Glomerular endothelial cell (primary cell): Measurements from ENCODE around the gene NBAS. TPM values are rescaled to one million over a fixed set of nuclear protein-coding genes. Genes with fewer than 3 reads are reported as not detected.
"Not testable (repeated sequence)": the region's sequence is repeated elsewhere in the genome, so short reads cannot be mapped to it uniquely, and the experiment has no call there.

ENCODE experiments used
- DNase-seq: peaks from one replicate; pipeline ENCODE4 v3.0.0-alpha.2; 2011; ENCODE audit warnings: low read depth, low spot score; ENCODE audit errors: extremely low read depth
- total RNA-seq: library from RNA; depleted of rRNA; stranded (reverse); fragments of >200 nt; gene quantifications from 2 replicates; pipeline ENCODE4 v1.2.3, GENCODE V29; 2015

The NBAS gene
- total RNA-seq, 1 donor from 2014 or later, result 57.7 TPM

DNA sequence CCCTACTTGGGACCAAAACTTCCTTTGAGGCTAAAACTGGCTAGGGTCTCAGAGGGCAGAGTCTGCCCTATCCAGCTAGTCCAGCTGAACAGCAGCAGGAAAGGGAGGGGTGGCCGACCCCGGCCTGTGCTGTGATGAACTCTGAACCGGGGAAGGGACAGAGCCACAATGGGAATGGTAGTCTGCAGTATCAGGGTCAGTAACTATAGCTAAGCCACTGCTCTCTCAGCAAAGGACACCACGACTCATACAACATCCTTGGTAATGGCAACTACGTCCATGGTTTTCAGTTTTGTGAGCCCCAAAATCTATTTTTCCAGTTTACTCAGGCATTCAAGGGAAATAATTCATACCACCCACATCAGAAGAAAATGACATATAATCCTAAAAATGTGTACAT is 75.2 kb downstream of the NBAS start:
- no peak for DNase-seq

DNA sequence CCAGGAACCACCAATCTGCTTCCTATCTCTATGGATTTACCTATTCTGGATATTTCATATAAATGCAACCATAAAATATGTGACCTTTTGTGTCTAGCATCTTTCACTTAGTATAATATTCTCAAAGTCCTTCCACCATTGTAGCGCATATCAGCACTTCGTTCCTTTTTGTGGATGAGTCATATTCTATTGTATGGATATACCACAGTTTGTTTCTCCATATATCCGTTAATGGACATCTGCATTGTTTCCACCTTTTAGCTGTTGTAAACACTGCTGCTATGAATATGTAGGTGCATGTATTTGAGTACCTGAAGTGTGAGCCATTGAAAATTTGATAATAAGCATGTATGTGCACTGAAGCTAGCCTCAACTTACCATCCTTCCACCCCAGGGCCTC is 80.1 kb downstream of the NBAS start:
- no peak for DNase-seq

DNA sequence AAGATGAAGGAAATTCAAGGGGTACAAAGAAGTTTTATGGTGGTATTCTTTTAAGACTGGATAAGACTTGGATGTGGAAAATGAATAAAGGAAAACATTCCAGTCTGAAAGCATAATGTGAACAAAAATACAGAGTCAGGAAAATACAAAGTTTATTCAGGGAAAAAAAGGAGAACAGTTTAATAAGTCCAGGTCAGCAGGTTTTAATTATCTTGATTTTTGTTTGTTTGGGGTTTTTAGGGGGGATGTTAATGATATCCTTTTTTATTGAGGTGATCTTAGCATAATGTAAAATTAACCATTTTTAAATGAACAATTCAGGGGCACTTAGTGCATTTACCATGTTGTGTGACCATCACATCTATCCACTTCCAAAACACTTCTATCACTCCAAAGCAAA is 80.6 kb downstream of the NBAS start:
- DNase-seq, result no peak

DNA sequence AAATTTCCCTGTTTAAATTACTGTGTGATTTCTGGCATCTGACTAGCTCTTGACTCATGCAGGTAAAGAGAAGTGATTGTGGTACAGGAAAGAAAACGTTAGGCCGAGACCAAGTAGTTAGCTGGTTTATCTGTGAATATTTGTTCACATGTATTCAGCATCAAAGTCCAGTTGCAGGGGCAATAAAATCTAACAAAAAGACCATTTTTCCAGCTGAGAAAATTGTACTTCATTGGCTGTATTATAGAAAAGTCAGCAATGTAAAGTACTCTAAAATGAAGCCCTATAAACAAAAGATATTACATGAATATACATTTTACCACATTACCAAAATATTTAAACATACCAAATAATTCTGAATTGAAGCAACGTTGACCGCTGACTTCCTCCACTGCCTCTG is 88.3 kb downstream of the NBAS start:
- DNase-seq, result no peak

DNA sequence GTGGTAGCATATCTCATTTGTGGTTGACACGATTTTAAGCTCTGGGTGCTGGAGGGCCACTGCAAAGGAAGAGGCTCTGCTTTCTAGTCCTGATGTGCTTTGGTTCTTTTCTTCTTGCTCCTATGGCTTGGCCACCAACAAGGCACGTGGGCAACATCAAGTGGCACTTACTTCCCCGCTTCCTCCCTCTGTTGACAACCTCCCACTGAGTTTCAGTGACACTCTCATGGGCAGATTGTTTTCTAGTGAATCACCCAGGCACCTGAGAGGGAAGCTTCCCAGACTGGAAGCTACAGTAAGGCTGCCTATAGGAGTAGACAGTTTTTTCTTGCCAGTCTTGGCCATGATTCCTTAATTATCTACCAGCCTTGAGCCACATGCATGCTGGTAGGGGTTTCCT is 89.0 kb downstream of the NBAS start:
- no peak for DNase-seq

DNA sequence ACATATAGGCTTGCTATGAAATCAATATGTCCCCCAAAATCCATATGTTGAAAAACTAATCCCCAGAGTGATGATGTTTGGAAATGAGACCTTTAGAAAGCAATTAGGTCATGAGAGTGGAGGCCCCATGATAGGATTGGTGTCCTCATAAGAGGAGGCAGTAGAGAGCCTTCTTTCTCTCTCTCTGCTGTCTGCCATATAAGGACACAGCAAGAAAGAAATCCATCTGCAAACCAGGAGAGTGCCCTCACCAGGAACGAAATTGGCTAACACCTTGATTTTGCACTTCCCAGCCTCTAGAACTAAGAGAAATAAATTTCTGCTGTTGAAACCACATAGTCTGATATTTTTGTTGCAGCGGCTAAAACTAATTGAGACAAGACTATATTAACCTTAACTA is 89.5 kb downstream of the NBAS start:
- no peak for DNase-seq

DNA sequence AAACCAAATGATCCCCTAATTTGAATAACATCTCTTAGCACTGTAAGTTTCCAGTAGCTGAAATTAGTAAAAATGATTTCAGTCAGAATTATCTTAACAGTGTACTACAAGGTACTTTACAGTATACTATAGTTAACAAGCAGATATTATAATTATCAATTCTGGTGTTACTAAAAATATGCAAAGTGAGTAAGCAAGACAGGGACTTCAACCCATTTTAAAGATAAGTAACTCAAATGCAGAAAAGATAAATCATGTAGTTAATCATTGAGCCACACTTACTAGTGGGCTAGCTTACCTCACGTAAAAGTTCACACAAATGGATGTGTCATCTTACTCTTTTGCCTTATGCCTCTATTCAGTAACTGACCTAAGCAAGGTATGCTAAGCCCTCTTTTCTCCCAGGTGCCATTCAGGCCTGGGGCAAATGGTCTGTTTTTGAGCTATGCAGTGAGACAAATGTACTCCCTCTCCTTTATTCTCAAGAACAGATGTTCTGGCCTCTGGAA is 101.0 kb downstream of the NBAS start:
- no peak for DNase-seq

DNA sequence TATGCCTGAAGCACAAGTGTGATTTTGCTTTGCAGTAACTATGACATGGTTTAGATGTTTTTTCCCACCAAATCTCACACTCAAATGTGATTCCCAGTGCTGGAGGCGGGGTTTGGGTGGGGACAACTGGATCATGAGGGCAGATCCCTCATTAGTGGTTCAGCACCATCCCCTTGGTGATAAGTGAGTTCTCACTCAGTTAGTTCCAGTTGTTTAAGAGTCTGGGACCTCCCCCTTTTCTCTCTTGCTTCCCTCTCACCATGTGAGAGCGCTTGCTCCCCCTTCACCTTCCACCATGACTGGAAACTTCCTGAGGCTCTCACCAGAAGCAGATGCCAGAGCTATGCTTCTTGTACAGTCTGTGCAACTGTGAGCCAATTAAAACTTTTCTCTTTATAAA is 102.9 kb downstream of the NBAS start:
- no peak for DNase-seq

DNA sequence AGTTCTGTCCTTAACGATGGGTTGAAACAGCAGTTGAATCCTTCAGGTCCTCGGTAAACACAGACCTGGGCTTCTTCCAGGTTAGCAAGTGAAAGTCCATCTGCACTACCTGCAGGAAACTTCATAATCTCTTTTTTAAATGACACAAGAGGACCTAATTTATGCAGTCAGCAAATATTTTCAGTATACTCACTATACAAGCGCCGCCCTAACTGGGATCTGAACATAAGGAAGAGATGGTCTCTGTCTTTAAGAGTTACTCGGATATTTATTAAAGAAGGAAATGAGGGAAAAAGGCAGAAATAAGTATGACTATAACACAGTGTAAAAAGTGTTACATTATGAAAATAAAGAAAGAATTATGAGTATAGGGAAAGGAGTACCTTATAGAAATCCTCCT is 103.3 kb downstream of the NBAS start:
- DNase-seq, result no peak

DNA sequence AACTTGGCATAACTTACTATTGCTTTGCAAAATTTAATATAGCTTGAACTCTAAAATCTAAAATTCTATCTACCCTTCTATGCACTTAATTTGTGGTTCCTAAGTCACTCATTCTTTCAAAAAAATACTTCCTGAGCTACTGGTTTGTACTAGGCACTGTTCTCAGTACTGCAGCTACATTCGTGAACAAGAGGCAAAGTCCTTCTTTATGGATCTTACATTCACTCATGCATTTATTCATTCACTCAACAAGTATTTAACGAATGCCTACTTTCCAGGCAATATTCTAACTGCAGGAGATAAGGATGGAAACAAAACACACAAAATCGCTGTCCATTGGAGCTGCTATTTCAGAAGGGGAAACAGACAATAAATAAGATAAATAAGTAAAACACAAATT is 104.8 kb downstream of the NBAS start:
- no peak for DNase-seq

DNA sequence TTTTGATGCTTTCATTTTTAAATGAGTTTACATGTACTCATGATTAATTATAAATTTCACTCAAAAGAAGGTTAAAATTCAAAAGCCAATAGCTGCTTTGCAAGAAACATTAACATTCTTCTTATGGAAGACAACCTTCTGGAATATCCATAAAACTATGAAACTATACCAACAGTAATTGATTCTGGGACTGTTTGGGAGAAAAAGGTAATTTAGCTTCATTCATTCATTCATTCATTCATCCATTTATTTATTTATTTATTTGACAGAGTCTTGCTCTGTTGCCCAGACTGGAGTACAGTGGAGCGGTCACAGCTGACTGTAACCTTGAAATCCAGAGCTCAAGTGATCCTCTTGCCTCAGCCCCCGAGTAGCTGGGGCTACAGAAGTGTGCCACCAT is 110.3 kb downstream of the NBAS start:
- DNase-seq, result no peak

DNA sequence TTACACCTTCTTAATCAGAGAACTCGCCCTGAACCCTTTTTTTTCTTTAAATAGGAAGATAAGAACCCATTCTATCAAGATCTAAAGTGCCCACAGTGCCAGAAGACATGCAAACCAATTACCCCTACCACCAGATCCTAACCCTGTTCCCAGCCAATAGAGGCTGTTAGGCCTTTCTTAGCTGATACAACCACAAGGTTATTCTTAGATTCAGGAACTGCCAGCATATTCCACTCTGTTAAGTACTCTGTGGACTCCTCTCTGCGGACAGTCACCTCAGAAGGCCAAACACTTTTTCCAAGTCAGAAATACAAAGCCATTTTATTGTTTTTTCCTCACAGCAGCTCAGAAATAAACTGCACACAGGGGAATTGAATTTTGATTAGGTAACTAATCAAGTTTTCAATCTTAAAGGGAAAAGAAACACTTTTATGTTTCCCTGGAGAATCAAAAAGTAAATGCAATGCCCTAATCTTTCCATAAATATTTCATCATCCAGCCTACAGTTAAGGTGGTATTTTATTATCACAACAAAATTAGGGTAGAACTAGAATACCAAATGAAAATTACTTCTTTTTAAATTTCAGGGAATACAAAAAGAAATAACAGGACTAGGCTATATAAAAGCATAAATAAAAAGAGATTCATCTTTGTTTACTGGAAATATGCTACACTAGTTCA is 111.4 kb downstream of the NBAS start:
- DNase-seq, result no peak

DNA sequence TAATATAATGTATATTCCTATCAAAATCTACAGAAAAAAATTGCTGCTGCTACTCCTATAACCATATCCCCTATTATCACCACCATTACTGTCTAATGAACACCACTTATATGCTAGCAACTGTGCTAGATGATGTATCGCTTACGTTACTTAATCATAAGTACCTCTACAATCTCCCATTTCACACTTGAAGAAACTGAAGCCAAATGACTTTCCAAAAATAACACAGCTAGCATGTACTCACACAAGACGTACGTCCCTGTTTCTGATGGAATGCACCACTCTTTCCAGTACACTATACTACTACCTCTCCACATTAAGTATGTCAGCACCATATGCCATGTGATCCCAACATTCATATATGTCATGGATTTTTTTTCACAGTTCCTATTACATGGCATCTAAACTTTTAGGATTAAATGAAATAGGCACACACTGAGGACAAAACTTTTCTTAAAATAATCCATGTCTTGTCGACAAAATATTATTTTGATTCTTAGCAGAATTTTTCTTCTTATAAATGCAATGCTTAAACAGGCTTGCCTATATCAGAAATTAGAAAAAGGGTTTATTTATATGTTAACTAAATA is 112.8 kb downstream of the NBAS start:
- no peak for DNase-seq

DNA sequence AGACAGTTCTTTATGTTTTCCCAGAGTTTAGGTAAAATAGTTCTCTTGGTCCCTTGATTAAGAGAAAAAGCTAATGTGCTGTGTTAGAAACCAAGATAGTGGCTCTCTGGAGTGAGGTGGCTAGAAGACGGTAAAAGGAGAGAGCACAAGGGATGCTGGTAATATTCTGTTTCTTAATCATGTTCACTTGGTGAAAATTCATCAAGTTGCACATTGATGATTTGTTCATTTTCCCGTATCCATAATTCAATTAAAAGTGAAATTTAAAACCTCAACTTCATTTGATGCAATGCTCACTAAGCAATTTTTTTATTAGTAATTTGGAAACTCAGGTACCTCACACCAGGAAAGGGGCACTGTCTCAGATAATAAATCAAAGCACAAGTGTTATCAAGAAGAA is 113.8 kb downstream of the NBAS start:
- no peak for DNase-seq

DNA sequence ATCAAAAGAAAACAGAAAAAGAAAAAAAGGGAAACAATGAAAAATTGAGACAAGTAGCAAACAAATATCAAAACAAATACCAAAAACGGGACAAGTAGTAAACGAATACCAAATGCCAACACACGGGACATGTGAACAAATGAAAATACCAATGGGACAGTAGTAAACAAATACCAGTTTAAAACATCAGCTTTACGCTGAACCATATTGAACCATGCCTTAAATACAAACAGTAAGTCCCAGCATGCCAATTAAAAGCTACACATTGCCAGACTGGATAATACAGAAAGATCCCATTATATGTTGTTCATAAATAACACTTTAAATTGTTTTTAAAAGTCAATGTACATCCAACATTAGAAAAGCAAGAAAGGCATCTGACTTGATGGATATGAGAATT is 114.2 kb downstream of the NBAS start:
- no peak for DNase-seq

DNA sequence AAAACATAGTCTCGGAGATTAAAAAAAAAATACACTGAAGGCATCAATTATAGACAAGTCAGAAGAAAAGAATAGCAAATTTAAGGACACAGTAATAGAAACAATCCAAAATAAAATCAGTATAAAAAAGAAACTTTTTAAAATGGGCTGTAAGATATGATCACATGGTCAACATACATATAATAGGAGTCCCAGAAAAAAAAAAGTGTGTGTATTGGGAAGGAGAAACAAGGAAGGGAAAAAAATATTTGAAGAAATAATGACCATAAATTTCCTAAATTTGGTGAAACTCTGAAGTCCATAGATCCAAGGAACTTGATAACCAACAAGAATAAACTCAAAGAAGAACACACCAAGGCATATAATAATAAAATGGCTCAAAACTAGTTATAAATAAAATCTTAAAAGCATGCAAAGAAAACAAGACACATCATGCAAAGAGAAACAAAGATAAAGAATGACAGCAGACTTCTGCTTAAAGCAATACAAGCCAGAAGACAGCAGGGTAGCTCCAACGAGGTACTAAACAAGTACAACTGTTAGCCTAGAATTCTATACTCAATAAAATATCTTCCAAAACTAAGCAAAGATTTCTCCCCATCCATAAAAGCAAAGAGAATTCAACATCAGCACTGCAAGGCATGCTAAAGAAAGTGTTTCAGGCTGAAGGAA is 115.1 kb downstream of the NBAS start:
- no peak for DNase-seq

DNA sequence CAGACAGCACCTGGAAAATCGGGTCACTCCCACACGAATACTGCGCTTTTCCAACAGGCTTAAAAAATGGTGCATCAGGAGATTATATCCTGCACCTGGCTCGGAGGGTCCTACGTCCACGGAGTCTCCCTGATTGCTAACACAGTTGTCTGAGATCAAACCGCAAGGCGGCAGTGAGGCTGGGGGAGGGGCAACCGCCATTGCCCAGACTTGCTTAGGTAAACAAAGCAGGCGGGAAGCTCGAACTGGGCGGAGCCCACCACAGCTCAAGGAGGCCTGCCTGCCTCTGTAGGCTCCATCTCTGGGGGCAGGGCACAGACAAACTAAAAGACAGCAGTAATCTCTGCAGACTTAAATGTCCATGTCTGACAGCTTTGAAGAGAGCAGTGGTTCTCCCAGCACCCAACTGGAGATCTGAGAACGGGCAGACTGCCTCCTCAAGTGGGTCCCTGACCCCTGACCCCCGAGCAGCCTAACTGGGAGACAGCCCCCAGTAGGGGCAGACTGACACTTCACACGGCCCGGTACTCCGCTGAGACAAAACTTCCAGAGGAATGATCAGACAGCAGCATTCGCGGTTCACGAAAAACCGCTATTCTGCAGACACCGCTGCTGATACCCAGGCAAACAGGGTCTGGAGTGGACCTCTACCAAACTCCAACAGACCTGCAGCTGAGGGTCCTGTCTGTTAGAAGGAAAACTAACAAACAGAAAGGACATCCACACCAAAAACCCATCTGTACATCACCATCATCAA is 121.2 kb downstream of the NBAS start:
- not testable (repeated sequence) for DNase-seq

DNA sequence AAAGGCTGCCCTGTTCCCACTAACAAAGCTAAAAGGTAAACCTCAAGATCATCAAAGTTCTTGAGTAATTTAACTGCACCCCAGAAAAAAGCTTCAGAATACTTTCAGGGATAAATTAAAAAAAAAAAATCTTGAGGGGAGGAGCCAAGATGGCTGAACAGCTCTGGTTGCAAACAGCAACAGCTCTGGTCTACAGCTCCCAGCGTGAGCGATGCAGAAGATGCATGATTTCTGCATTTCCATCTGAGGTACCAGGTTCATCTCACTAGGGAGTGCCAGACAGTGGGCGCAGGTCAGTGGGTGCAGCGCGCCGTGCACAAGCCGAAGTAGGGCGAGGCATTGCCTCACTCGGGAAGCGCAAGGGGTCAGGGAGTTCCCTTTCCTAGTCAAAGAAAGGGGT is 121.8 kb downstream of the NBAS start:
- not testable (repeated sequence) for DNase-seq

DNA sequence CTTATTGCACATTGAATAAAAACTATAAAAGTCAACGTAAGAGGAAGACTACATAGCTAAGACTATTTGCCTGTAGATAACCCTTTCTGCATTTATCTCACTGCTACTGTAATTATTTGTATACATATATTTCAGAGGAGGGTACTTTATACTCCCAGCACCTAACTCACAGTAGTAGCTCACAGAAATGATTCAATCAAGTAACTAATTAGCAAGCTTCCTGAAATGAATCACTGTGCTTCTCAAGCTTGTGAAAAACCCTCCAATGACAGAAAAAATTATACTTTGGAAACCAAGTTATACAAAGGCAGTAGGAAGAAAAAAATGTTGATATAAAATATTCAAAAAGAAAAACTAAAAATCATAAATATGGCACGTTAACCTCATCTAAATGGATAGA is 124.9 kb downstream of the NBAS start:
- no peak for DNase-seq

DNA sequence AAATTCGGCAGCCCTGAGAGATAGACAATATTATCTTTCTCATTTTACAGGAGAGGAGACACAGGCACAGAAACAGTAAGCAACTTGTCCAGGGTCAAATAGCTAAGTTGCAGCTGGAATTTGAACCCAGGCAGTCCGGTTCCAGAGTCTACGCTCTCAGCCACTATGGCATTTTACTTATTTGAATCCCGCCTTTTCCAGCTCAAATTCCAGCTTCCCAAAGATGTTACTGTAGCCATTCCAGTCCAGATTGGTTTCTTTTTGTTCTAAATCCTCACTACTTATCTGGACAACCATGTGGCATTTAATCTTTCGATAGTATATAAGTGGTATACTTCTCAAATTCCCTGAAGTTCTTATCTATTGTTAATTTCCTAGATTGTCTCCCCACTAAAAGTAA is 125.7 kb downstream of the NBAS start:
- DNase-seq, result no peak

DNA sequence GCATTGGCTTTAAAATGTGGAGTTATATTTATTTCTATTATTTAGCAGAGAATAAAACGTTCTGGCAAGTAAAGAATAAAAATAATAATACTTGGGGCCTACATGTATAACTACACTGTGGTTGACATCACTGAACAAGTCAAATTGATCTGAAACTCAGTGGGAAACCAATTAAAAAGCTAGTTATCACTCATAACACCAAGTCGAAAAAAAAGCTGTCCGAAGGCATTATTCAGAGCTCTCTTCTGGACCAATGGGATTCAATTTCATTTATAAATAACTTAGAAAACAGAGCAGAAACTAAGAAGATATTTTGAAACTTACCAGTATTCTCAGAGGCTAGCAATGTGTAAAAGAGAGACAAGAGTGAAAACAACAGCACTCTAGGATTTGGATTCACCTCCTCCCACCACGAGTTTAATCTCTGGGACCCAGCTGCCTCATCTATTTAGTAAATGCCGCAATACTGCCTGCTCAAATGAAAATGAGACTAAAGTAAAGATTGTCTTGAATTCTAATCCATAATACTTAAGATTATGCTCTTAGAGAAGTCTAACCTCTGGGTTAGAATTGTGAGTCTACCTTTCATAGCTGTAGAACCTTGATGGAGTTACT is 128.4 kb downstream of the NBAS start:
- DNase-seq, result no peak
